Stimulated activated CD4-positive, alpha-beta T cell treated with anti-CD3 and anti-CD28 coated beads, TNF-alpha, amount 100 ng/mL, for 4 hours (primary cell): Measurements from ENCODE around the gene PLXDC2.
"Not testable (repeated sequence)": the region's sequence is repeated elsewhere in the genome, so short reads cannot be mapped to it uniquely, and the experiment has no call there.

Source experiments
- DNase-seq, 3 experiments: peaks; one replicate each; pipeline ENCODE4 v3.0.0-alpha.2; 2020; ENCODE audit warnings: low read depth in 3 of 3

PLXDC2 gene

DNA sequence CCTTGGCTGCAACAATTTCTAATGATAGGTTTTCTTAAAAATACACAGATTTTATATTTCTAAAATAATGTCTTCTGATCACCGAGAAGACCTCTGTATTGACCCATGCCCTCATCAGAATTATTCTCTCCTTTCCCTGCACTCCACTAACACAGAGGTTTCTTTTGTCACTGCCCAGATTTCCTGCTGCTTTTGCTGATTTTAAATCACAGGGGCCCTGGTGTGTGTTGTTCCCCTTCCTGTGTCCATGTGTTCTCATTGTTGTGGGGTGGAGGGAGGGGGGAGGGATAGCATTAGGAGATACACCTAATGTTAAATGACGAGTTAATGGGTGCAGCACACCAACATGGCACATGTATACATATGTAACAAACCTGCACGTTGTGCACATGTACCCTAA lies 375.2 kb downstream of the PLXDC2 start:
- DNase-seq = not testable (repeated sequence)

DNA sequence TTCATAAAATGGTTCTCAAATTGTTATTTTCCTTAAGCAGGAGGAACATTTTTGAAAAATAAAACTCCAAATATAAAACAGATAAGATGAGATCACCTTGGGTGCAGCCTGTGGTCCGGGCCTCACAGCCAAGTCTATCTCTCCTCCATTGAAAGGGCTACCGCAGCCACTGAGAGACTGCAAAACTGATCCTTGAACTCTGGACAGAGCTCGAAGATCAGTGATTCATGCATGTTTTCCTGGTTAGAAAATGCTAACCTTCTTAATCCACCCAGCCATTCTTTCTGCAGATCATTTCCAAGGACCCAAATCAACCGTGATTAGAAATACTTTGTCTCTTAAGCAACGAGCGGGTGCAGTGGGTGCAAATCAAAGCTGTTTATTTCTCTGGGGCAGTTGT lies 378.8 kb downstream of the PLXDC2 start:
- no peak for DNase-seq

DNA sequence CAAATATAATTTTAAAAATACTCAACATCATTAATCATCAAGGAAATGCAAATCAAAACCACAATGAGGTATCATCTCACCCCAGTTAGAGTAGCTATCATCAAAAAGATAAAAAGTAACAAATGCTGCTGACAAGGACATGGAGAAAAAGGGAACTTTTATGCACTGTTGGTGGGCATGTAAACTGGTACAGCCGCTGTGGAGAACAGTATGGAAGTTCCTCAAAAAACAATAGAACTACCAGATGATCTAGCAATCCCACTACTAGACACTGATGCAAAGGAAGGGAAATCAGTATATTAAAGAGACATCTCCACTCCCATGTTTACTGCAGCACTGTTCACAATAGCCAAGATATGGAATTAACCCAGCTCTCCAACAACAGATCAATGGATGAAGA lies 384.5 kb downstream of the PLXDC2 start:
- no peak for DNase-seq

DNA sequence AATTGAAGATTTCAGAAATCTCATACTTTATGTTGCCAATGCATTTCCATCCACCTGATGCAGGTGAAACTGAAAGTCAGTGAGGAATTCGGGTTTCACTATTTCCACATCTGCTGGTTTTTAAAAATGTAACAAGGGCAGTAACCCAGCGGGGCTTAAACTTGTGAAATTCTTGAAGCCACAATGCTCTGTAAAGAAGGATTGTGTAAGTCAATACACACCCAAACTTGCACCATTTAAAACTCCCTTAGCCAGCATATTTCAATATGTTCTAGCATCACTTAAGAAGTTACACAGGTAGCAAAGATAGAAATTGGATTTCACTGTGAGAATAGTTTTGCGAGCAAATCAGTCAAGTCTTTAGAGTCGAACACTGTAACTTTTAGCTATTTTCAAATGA lies 386.1 kb downstream of the PLXDC2 start:
- DNase-seq = no peak

DNA sequence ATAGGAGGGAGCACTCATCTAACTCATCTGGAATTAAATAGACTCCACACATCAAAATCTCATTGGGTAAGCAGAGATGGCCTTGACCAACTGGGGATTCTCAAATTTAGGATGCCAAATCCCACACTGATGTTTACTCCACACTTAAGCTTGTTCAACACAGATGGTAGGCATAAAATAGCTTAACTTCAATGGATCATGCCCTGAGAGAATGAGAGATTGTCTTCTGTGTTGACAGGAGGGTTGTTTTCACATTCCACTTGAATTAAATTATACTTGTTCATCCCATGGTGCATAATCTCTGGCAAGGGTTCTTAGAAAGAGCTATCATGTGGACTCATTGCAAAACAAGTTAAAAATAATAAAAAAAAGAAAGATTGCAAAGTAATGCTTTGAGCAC lies 391.4 kb downstream of the PLXDC2 start:
- no peak for DNase-seq

DNA sequence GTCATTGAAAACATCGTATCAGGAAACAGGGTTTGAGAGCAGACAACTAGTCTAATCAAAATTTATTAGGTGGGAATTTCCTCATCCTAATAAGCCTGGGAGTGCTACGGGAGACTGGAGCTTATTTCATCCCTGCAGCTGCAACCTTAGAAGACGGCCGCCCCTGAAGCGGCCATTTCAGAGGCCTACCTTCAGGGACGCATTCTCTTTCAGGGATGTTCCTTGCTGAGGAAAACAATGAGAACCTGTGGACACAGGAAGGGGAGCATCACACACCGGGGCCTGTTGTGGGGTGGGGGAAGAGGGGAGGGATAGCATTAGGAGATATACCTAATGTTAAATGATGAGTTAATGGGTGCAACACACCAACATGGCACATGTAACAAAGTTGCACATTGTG lies 392.9 kb downstream of the PLXDC2 start:
- not testable (repeated sequence) for DNase-seq

DNA sequence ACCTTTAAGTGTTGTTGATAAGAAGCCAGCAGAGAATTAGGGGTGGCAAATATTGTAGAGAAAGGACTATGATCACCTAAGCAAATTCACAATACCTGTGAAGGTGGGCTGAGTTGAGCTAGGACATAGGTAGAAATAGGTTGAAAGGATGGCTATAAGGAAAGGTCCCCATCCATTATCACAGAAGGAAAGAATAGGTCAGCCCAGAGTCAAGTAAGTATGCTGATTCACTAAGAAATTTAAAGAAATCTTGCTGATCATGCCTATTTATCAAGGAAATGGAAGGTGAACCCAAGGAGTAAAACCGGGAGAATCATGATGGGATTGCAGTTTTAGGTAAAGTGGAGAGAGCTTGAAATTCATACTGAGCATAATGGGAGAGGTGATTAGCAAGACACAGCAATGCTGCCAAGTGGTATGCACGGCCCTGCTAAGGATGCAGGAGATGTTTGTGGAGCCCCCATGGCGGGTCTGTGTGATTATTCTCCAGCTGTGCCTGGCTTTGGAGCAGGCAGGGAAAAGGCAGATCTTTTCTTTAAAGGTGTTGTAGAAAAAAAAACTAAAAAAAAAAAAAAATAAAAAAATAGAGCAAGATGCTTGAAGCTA lies 399.4 kb downstream of the PLXDC2 start:
- no peak for DNase-seq

DNA sequence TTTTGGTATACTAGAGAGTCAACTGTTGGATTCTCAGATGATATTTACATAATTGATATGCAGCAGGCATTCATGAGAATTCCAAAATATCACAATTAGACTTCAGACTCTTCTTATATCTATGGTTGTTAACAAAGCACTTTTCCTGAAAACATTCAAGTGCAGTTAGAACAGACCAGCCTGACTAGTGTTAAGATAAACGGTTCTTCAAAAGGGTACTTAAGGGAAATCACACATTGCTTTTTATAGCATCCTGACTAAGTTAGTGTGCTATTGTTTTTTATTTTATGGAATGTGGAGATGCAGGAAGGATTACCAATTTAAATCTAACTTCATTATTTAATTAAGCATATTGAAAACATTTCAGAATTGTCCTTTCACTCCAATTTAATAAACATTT lies 405.1 kb downstream of the PLXDC2 start:
- no peak for DNase-seq

DNA sequence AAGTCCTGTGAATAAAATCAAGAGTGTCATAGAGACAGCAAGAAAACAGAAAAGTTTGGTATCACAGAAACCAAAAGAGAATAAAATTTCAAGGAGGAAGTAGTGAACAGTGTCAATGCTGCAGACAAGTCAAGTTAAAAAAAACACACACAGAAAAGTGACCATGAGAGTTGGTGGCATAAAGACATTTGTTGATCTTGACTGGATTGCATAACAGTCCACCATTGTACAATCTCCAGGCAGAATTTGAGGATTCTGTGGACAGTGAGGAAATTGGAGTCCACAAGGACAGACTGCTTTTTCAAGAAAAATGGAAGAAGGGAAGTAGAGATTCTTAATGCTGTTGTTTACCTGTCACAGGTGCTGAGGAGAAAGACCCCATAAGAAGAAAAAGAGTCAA lies 412.5 kb downstream of the PLXDC2 start:
- DNase-seq = no peak

DNA sequence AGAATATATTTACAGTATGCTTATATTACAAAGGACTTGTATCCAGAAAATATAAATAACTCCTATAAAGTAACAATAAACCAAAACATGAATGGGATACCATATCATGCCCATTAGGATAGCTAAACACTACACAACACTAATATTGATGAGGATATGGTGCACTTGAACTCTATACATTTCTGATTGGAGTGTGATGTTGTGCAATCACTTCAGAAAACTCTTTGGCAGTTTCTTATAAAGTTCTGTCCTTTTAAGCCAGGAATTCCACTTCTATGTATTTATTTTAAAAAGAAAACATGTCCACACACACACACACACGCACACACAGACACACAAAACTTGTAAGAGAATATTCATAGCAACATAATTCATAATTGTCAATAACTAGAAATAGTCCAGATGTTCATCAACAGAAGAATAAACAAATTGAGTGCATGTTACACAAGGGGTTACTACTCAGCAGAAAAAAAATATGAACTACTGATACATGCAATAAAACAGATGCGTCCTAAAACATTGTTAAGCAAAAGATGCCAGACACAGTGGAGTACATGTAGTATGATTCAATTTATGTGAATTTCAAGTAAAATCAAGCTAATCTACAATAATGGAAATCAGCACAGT lies 416.0 kb downstream of the PLXDC2 start:
- DNase-seq = no peak

DNA sequence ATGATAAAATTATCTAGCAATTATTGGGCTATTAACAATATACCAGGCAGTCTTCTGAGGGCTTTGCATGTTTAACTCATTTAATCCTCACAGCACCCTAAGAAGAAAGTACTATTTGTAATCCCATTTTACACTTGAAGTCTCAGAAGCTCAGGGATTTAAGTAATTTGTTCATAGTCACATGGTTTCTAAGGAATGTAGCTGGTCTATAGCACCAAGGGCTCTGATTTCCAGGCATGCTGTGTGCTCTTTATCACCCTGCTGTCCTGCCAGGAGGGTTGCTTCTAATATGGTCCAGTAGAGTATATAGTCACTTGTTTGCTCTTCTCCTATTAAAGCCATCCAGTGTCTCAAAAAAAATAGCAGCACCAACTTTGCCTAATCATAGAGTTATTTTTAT lies 417.2 kb downstream of the PLXDC2 start:
- no peak for DNase-seq

DNA sequence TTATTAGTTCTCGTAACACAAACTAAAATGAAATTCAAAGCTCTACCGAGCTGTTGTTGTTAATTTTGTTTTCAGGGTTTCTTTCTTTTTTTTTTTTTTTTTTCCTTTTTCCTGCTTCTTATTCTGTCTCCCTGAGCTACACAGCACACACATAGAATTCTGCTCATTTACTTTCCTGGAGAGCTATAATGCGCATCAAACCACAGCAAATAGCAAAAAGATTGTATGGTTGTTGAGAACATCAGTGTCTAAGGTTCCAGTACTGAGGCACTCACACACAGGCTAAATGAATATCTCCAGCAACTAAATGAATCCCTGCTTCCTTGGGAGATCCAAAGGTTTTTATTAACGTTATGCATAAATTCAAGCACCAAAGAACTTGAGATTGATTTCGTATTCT lies 418.3 kb downstream of the PLXDC2 start:
- no peak for DNase-seq

DNA sequence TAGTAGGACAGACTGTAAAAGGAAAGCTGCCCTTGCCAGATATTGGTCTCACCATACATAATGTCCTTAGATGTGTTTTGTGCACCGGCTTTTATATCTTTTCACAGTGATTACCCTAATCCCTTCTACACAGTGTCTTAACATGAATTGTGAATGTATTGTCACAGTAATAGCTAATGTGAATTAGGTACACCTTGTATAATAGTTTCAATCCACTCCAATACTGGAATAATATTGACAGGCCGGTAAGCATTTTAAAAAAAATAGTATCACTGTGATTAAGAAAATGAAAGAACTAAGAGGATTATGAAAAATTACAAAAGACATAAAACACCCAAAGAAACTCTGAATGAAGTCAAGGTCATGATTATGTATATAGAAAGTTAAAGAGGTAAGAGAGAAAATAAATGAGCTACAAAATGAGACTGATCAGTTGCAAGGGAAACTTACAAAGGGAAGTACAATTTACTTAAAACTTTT lies 420.9 kb downstream of the PLXDC2 start:
- no peak for DNase-seq

DNA sequence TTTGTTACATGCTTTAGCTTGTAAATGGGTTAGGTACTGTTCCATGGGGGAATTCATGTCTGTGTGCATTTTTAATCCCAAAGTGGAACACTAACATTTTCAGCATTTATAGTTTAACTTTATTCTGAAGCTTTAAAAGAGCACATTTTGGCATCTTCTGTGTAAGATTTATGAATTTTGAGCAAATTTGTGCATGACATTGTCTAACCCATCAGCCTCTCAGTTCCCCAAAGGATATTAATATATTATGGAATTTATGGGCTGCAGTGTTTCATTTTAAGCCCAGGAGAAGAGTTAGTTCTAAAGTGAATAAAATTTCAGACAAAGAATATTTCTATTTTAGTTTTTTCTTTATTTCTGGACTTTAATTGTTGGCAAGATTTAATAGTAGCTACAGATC lies 421.4 kb downstream of the PLXDC2 start:
- DNase-seq = no peak

DNA sequence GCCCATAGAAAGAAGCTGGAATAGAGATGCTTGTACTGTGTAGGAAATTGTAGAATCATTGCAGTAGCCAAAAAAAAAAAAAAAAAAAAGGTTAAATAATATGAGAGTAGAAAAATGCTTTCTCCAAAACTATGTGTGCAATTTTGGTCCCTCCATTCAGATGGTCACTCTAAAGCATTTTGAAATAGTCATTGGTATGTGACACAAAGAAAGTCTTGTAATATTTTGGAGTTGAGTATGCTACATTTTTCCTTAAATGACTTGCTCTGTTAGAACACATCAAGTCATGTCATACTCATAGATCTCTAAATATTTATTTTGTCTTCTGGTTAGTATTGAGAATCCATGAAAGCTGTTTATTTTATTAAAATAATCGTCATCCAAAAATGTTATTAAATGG lies 424.4 kb downstream of the PLXDC2 start:
- DNase-seq = no peak

DNA sequence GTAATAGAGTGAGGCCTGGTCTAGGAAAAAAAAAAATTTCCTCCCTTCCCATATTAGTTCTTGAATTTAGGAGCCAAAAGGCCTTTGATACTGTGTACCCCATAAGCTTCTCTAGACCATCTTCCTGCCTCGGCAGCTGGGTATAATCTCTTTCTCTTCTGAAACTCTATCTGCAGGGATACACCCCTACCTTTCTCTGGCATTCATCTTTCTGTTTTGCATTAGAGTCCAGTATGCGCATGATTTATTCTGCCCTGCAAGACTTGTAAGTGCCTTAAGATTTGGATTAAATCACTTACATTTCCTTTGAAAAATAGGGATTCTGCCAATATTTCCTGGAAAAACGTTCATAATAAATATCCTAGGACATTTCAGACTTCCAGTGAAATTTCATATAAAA lies 431.2 kb downstream of the PLXDC2 start:
- DNase-seq = no peak

DNA sequence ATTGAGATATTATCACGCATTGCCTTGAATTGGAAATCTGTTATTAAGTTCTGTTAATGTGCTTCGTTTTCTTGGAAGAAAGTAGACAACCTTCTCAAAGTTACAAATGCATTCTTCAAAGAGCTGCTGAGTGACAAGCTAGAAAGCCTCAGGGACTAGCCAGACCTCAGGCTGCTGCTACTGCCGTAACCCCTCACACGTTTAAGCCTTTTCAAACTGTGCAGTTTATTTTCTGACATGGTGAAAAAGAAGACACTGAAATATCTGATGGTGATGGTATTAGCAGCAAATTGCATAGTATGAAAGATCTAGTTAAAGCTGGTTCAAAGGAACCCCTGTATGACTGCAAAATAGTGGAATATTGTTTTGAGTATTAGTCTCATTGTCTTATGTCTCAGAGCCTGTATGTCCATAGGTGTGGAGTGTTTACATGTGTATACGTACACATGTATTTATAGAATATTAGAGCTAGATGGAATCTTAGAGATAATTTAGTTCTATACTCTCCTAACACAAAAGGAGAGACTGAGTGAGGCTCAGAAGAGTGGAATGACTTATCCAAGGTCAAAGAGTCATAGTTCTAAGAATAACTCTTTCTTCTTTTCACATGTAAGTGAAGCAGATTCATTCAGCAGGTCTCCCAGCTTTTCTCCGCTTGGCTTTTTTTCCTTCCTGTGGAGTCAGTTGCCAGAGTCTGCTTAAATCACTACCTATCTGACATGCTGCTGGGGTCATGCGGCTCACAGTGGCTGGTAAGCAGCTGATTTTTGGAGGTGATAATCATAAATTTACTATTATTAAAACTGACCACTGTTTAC lies 431.9 kb downstream of the PLXDC2 start:
- no peak for DNase-seq

DNA sequence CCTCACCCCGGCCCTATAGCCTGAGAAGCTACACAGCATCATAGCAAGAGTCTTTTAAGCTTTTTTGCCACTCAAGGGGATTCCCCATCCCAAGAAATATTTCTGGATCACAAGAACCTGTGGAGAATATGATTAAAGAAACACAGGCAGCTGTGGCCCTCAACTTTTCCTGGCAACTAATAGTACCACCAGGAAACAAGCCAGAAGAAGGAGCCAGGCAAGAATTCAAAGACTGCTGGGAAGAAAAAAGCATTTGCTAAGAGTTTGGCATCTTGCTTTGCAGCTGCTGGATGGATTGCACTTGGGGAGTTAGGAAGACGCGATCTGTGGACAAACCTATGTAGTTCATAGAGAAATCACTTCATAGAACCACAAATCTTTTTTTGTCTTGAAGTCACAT lies 437.8 kb downstream of the PLXDC2 start:
- no peak for DNase-seq

DNA sequence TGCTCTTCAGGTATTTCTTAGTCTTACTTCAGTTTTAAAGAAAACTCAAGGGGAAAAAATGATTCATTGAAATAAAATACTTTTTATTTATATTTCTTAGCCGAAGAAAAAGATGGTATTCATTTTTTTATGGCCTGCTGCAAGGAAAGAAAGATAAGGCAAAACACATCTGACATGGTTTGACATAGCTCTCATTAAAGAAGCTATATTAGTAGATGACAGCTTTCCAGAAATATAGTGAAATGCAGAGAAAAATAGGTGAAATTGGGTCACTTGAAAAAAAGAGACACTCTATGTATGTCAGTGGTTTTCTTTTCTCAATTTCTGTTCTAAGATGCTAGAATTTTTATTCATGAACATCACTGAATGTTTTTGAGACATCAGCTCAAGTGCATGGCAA lies 438.3 kb downstream of the PLXDC2 start:
- DNase-seq = no peak

DNA sequence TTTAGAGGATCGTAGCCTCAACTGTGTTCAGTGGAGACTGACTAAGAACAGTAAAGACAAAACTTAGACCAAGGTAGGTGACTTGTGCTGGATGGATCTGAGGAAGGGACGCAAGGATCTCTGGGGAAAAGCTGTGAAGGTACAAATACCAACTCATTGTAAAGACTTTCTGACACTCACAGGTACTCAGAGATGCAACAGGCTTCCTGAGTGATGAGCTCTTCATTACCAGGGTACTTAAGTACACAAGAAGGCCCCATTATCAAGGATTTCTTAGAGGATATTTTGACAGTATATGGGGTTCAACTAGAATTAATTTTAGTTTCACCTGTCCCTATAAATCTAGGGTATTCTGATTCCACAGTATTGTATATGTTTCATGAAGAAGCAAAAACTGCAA lies 440.7 kb downstream of the PLXDC2 start:
- DNase-seq = no peak

DNA sequence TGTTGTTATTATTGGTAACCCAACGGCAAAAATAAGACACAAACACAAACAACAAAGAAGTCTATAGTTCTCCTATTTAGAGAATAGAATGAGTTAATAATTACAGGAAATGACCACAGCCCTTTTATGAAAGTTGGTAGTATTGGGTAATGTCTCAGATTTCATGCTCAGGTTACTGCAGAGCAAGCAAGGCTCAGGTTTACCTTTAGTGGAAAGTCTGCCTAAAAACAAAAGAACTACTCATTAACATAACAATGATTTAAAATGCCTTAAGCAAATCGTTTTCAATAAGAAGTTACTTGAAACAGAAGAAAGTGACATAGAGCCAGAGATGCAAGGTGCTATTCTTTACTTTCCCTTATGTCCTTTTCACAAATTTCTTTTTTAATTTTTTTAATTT lies 441.2 kb downstream of the PLXDC2 start:
- DNase-seq = no peak

DNA sequence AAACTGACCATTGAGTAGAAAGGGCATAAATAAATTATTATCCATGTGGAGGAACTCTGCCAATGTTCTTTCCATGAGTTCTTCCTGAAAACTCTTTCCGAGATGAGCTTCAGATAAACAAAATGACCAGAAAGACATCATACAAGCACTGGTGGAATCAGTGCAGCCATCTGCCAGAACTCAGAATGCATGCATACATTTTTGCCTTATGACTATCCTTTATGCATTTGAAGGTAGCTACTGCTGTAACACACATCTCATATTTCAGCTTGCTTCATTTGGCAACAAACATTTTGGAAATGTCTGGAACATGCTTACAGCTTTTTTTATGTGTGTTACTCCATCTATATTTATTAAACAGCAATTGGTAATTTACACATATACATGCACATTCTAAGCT lies 448.9 kb downstream of the PLXDC2 start:
- DNase-seq = no peak

DNA sequence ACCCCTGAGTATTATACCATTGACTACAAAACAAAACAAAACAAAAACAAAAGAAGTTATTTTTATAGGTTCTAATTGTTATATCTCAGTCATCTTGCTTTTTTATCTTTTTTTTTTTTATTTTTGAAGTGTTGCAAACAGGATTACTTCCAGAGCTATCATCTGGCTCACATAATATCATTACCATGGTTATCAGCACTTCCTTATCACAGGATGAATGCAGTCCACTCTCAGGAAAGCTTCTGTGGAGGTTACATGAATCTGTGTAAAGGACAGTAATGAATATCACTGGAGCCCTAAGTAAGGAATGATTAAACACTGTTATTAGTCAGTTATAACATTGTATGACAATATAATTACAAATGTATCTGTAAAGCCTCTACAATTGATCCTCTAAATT lies 451.5 kb downstream of the PLXDC2 start:
- no peak for DNase-seq
